HepG2 (cell line): Measurements from ENCODE around the gene LSM14B. TPM values are rescaled to one million over a fixed set of nuclear protein-coding genes. Genes with fewer than 3 reads are reported as not detected.

Experiments
- CBX1 ChIP-seq: IDR thresholded peaks from one replicate; pipeline ENCODE4 v1.6.1; 2016; ENCODE audit warnings: antibody characterized with exemption, low read depth
- ETS1 ChIP-seq: sonication (generic); formaldehyde crosslinking; IDR thresholded peaks from 2 replicates; pipeline ENCODE4 v1.4.0; 2020; ENCODE audit warnings: missing genetic modification reagents
- FOSL2 ChIP-seq: sonication (generic); formaldehyde crosslinking; IDR thresholded peaks from 2 replicates; pipeline ENCODE4 v1.4.0; 2020; ENCODE audit warnings: missing genetic modification reagents
- FOXP1 ChIP-seq, 2 experiments: fragments of 450-650 bp in 1 of 2; IDR thresholded peaks; 2 replicates each; pipeline ENCODE4 v1.6.1; 2017 to 2018; ENCODE audit warnings: antibody characterized with exemption in 1 of 2
- HBP1 ChIP-seq: IDR thresholded peaks from 2 replicates; pipeline ENCODE4 v1.6.1; 2016; ENCODE audit warnings: low read depth, control low read depth
- HDAC2 ChIP-seq: sonication (generic); formaldehyde crosslinking; IDR thresholded peaks from 2 replicates; pipeline ENCODE4 v1.4.0; 2020; ENCODE audit warnings: missing genetic modification reagents
- HMG20B ChIP-seq: conservative IDR thresholded peaks from 2 replicates; pipeline ENCODE4 v1.6.1; 2016; ENCODE audit warnings: missing genetic modification reagents, missing compliant biosample characterization
- JARID2 ChIP-seq: sonication (generic); formaldehyde crosslinking; IDR thresholded peaks from 2 replicates; pipeline ENCODE4 v1.8.1; 2023; ENCODE audit warnings: missing genetic modification reagents, inconsistent platforms; ENCODE audit not compliant: insufficient replicate concordance
- KDM5A ChIP-seq: fragments of 200-600 bp; sonication (generic); IDR thresholded peaks from 2 replicates; pipeline ENCODE4 v1.7.0; 2018; ENCODE audit warnings: antibody characterized with exemption, mild to moderate bottlenecking, low read length, borderline replicate concordance
- MAF1 ChIP-seq: sonication (generic); formaldehyde crosslinking; IDR thresholded peaks from 2 replicates; pipeline ENCODE4 v1.5.0; 2020; ENCODE audit warnings: missing genetic modification reagents, borderline replicate concordance
- MBD4 ChIP-seq: IDR thresholded peaks from 2 replicates; pipeline ENCODE4 v1.6.1; 2012; ENCODE audit warnings: low read length, inconsistent platforms, borderline replicate concordance
- PCBP1 ChIP-seq: fragments of 200-400 bp; formaldehyde crosslinking; IDR thresholded peaks from 2 replicates; pipeline ENCODE4 v1.6.1; 2017; ENCODE audit warnings: mild to moderate bottlenecking, low read depth, low read length, borderline replicate concordance
- SKIL ChIP-seq: sonication (generic); formaldehyde crosslinking; IDR thresholded peaks from 2 replicates; pipeline ENCODE4 v1.8.0; 2022; ENCODE audit warnings: missing genetic modification reagents, mild to moderate bottlenecking, moderate library complexity, borderline replicate concordance
- SRY ChIP-seq: sonication (generic); formaldehyde crosslinking; IDR thresholded peaks from 2 replicates; pipeline ENCODE4 v1.8.0; 2022; ENCODE audit warnings: mild to moderate bottlenecking, missing genetic modification reagents
- TERF1 ChIP-seq: sonication (generic); formaldehyde crosslinking; IDR thresholded peaks from 2 replicates; pipeline ENCODE4 v1.8.0; 2022; ENCODE audit warnings: mild to moderate bottlenecking, missing genetic modification reagents, moderate library complexity
- XRCC5 ChIP-seq: fragments of 200-400 bp; formaldehyde crosslinking; optimal IDR thresholded peaks from 2 replicates; pipeline ENCODE3; 2017; ENCODE audit warnings: mild to moderate bottlenecking, low read length
- ZFP1 ChIP-seq: IDR thresholded peaks from 2 replicates; pipeline ENCODE4 v1.6.1; 2016
- ZFP90 ChIP-seq: sonication (generic); formaldehyde crosslinking; IDR thresholded peaks from 2 replicates; pipeline ENCODE4 v1.8.0; 2022; ENCODE audit warnings: missing genetic modification reagents, mild to moderate bottlenecking, inconsistent platforms, borderline replicate concordance
- ZFX ChIP-seq: sonication (generic); formaldehyde crosslinking; IDR thresholded peaks from 2 replicates; pipeline ENCODE4 v1.4.0; 2020; ENCODE audit warnings: mild to moderate bottlenecking, low read depth, missing genetic modification reagents, moderate library complexity
- ZNF329 ChIP-seq: sonication (generic); formaldehyde crosslinking; IDR thresholded peaks from 2 replicates; pipeline ENCODE4 v1.9.0; 2021; ENCODE audit warnings: low read depth, mild to moderate bottlenecking, missing genetic modification reagents
- ZNF34 ChIP-seq: sonication (generic); formaldehyde crosslinking; IDR thresholded peaks from 2 replicates; pipeline ENCODE4 v1.4.0; 2020; ENCODE audit warnings: mild to moderate bottlenecking, missing genetic modification reagents, borderline replicate concordance
- ZNF562 ChIP-seq: sonication (generic); formaldehyde crosslinking; IDR thresholded peaks from 2 replicates; pipeline ENCODE4 v1.8.0; 2022; ENCODE audit warnings: missing genetic modification reagents, borderline replicate concordance
- ZNF674 ChIP-seq: sonication (generic); formaldehyde crosslinking; IDR thresholded peaks from 2 replicates; pipeline ENCODE4 v1.5.0; 2020; ENCODE audit warnings: low read depth, mild to moderate bottlenecking, missing genetic modification reagents
- polyA plus RNA-seq, 8 experiments: library from polyadenylated mRNA; depleted of rRNA in 3 of 8; stranded (reverse) in 7 of 8; unstranded in 1 of 8; fragments of >200 nt; fragmentation: Illumina TruSeq in 4 of 8; extraction: Trizol in 4 of 8; gene quantifications; 2 replicates each; pipeline versions ENCODE4 v1.2.1 to v1.2.3, GENCODE V29; 2011 to 2016; ENCODE audit warnings: low read depth in 4 of 8, missing spikeins in 1 of 8, mixed read lengths in 1 of 8; ENCODE audit not compliant: insufficient read depth in 1 of 8
- total RNA-seq, 5 experiments: library from RNA; depleted of rRNA; stranded (reverse); fragments of >200 nt; fragmentation: Illumina TruSeq; extraction: Trizol; gene quantifications; 2 replicates each; pipeline ENCODE4 v1.2.3, GENCODE V29; 2016; ENCODE audit warnings: low read depth in 1 of 5

The LSM14B gene
- total and polyA plus RNA-seq, 2 of the 13 experiments (the other 11 are each of a cell fraction or from before 2014, with no cell fraction given) = 43.3 to 79.2 TPM

- no peak for TF ChIP-seq PCBP1
- TF ChIP-seq XRCC5 = peak; percentile 34
- TF ChIP-seq ZNF674 (CRISPR knock-in tag) = no peak
- no peak; the same call in none of the 2 replicates for TF ChIP-seq KDM5A
- 0 out of 2 replicates have a peak, but pooled peaks have one; percentile 30 for TF ChIP-seq TERF1 (CRISPR knock-in tag)
- TF ChIP-seq ZFP90 (CRISPR knock-in tag) = 0 out of 2 replicates have a peak, but pooled peaks have one; percentile 6
- no peak; the same call in 1 of the 2 replicates for TF ChIP-seq ZNF329 (CRISPR knock-in tag)
- no peak for TF ChIP-seq HMG20B (CRISPR knock-in tag)
- no peak for TF ChIP-seq ZFP1 (CRISPR knock-in tag)
- TF ChIP-seq FOXP1 (IDR thresholded peaks at IDR 0.05) = no peak
- TF ChIP-seq FOXP1 (CRISPR knock-in tag; IDR thresholded peaks at IDR 0.05) = no peak
- TF ChIP-seq JARID2 (CRISPR knock-in tag) = no peak
- no peak for TF ChIP-seq ETS1
- peak; percentile 35; the same call in 1 of the 2 replicates for TF ChIP-seq HDAC2 (CRISPR knock-in tag)
- peak; percentile 84 for TF ChIP-seq HBP1 (CRISPR knock-in tag)
- peak; percentile 92; the same call in 1 of the 2 replicates for TF ChIP-seq SRY (CRISPR knock-in tag)
- TF ChIP-seq SKIL (CRISPR knock-in tag) = 0 out of 2 replicates have a peak, but pooled peaks have one; percentile 18
- no peak for TF ChIP-seq FOSL2 (CRISPR knock-in tag)
- TF ChIP-seq ZFX = no peak; the same call in none of the 2 replicates
- no peak for TF ChIP-seq CBX1
- no peak; the same call in 1 of the 2 replicates for TF ChIP-seq ZNF34
- TF ChIP-seq MAF1 (CRISPR knock-in tag) = no peak
- TF ChIP-seq ZNF562 (CRISPR knock-in tag) = no peak
- no peak for TF ChIP-seq MBD4
Observed at GRCh38 chr20:62143957-62144825, 21.9 kb downstream of the LSM14B start (continued).
